HG03342 (cell line): ENCODE results near the gene TMEM72.
A peak's percentile ranks its signal among the peaks of the same experiment; 100 is the strongest.

ENCODE experiments used
- ATAC-seq: cut with Tn5 transposase; IDR thresholded peaks from one replicate; pipeline ENCODE4 v1.9.1; 2021; ENCODE audit warnings: mild to moderate bottlenecking, moderate library complexity; ENCODE audit not compliant: unreplicated experiment

Gene TMEM72

DNA sequence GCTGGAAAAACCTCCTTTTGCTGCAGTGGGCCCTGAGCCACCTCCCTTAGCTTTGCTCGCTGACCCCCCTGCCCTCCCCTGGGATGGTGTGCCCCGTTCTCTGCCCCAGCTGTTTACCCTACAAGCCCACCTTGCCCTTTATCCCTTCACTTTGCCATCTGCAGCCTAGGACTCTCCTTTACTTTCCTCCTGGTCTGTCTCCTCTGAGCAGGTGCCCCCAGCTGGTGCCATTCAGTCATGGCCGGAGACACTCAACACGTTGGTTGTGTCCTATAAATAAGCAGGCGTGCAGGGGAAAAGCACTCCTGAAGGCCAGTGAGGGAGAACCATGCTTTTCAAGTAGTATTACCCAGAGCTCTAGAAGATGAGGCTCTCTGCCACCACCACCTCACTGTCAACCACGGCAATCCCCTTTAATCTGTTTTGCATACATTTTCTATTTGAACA lies 54.5 kb downstream of the TMEM72 start:
- peak; percentile 36 for ATAC-seq

DNA sequence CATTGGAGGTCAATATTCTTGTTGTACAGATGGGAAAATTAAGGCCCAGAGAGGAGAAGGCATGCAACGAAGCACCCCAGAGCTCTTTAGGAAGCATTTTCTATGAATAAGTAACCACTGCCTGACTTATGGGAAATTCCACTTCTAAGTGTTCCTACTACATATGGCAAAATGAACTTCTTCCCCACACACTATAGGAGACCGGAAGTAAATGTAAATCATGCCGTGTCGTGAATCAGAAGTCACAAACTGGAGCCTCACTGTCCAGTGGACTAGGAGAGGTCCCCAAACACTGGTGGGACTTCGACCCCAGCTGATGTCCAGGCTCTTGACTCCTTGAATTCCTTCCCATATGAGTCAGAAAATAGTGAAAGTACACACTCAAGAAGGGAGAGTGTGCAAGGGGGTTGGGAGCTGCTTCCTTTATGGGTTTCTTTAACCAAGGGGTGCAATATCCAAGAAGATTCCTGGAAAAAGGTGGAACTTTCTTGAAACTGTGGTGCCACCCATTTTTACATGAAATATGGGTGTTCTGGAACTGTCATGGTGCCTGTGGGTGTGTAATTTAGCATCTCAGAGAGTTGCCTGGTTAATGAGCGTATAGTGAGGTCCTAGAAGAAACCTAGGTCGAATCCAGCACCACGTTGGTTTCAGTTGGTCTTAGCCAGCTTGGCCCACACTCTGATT lies 55.1 kb downstream of the TMEM72 start:
- ATAC-seq = peak; percentile 37

- ATAC-seq = no peak
Observed at GRCh38 chr10:44966816-44967509, 55.8 kb downstream of the TMEM72 start.

GRCh38 chr10:44967616-44968015 lies 56.5 kb downstream of the TMEM72 start:
- ATAC-seq = no peak

DNA sequence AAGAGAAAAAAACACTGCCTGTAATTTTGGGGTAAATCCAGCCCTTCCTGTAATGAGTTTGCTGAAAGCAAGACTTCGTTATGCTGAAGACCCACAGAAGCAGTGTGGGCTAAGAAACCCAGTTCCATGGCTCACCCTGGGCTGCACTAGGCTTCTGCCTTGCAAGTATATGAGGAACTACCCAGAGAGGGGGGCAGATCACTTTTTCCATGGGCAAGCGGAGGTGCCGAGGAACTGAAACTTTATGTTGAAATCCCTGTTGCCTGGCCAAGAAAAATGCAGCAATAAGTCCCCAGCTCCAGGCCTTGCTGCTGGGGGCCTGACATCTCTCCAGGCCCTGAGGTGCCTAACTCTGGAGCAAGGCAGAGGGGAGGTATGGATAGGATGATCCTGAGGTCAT lies 57.0 kb downstream of the TMEM72 start:
- ATAC-seq = no peak

GRCh38 chr10:44968500-44969400 lies 57.6 kb downstream of the TMEM72 start:
- no peak for ATAC-seq

DNA sequence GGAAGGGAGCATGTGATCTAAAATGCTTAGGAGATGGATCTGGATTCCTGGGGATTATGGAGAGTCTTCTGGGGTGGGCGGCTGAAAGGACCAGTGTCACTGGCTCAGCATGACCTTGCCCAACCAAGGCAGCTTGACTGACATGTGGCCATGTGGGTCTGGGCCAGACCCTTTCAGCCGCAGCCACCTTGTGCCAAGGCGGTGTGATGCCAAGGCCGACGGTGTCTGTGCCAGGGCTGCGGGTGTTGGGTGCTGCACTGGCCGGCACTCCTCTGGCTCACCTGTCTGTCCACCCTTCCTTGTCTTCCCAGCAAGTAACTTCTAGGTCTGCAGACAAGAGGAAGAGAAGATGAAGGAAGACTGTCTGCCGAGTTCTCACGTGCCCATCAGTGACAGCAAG lies 58.7 kb downstream of the TMEM72 start:
- no peak for ATAC-seq

DNA sequence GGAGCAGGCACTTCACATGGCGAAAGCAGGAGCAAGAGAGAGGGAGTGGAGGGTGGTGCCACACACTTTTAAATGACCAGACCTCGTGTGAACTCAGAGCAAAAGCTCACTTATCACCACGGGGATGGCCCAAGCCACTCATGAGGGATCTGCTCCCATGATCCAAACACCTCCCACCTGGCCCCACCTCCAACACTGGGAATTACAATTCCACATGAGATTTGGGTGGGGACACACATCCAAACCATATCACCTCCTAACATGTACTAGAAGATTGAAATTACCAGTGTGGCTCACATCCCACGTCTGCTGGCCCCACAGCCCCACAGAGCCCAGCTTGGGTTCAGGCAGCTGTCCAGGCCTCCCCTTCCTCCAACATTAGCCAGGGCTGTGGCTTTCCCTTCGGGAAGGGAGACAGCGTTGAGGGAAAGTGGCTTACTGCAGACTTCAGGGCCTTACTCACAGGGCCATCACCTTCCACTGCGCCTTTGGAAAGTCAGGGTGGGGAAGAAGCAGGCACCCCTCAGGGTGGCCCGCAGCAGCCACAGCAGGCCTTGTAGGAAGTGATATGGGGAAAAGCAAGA lies 59.8 kb downstream of the TMEM72 start:
- no peak for ATAC-seq

DNA sequence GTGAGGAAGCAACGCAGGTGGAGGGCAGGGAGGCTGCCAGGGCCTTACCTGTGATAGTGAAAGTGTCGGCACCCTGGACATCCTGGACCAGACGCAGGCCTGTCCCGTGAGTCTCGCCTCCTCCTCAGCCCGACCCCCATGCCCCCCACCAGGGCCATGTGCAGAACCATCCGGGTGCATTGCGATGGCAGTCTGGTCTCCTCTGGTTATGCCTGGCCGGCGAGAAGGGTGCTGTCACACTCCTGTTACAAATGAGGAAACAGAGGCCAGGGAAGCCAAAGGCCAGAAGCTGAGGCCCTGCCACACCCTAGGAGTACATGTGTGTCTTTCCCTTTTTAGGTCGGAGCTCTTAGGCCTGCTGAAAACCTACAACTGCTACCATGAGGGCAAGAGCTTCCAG lies 60.3 kb downstream of the TMEM72 start:
- no peak for ATAC-seq

DNA sequence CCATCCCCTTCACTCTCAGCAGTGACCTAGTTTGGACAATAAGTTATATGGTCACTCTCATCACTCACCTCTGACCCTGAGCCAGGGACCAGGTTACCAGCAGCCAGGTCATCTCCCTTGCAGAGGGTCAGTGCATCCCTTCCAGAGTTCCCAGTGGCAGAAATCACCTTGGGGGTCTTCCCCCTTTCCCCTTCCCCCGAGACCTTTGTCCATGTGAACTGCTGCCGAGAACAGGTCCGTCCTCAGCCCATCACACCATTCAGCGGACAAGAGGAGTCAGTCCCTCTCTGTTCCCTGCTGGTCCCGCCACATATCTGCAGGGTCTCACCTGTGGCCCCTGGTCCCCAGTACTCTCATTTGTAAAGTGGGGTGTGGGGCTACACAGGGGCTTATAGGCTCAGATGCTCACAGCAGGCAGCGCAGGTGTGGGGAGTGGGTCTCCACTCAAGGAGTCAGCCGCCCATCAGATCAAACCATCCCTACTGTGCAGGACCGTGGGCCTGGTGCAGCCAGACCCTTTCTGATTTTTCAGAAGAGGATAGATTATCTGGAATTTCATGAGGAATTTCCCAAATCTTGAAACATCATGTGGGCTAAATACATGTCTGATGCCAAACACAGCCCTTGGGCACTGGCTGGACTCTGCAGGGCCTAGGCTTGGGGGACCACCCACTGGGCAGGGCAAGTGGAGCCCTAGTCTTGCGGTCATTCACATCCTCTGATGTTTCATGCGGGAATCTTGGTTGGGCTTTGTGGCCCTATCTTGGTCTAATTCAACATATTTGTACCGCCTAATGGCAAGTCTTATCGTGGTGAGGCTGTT lies 61.0 kb downstream of the TMEM72 start:
- ATAC-seq = no peak

DNA sequence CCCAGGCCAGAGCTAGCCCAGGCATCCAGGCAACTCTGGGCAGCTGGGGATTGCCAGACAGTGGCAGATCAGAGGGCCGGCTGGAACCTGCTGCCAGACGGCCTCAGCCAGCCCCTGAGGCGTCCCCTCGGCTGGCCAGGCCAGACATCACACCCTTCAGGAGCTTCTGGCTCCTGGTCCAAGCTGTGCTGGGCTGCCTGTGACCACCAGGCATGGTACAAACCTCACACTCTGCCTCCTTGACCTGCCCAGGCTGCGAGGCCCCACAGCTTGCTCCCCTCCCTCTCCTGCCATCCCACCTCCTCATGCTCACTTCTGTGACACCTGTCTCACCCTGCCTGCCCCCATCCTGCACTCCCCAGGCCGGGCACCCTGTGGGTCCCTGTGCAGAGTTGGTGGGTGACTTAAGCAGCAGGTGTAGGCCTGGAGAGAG lies 61.8 kb downstream of the TMEM72 start:
- no peak for ATAC-seq

GRCh38 chr10:44973323-44974081 lies 62.4 kb downstream of the TMEM72 start:
- no peak for ATAC-seq

DNA sequence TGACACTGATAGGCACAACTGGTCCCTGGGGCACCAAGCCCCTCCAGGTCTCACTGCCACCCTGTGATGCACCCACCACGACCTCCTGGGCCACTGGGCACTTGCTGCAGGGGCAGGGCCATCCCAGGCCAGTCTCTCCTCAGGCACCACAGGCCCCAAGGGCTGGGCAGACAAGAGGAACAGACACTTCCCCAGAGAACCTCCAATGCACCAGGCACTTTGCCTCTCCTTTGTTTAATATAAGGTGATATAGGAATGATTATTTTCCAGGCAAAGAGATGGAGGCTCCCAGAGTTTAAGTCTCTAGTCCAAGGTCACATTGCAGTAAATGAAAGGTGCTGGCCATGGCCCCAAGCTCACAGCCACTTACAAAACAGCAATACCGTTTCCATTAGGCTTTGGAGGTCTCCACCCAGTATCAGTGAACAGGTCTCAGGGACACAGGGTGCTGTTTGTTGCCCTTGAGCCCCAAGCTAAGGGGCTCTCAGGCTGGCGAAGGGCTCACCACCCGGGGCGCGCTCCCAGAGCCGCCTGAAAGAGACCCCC lies 63.0 kb downstream of the TMEM72 start:
- no peak for ATAC-seq

GRCh38 chr10:44974628-44975430 lies 63.7 kb downstream of the TMEM72 start:
- ATAC-seq = peak; percentile 75

- no peak for ATAC-seq
Observed at GRCh38 chr10:44975431-44976331, 64.5 kb downstream of the TMEM72 start.

GRCh38 chr10:44976352-44977198 lies 65.4 kb downstream of the TMEM72 start:
- no peak for ATAC-seq
